Keratinocyte (primary cell): ENCODE data around the gene EFCAB8. TPM values are rescaled to one million over a fixed set of nuclear protein-coding genes. Genes with fewer than 3 reads are reported as not detected.

Experiments
- DNase-seq: peaks from one replicate; pipeline ENCODE4 v3.0.0-alpha.2; 2011; ENCODE audit warnings: low read depth, missing footprints, low spot score
- FAIRE-seq: peaks from 2 replicates; lab custom pipeline; 2011; peaks lifted over from hg19 to GRCh38; lab: Jason Lieb, UNC
- H2AFZ ChIP-seq: 2 replicates; pipeline ENCODE4 v1.6.0; 2012; ENCODE audit warnings: low read length, control low read depth, inconsistent platforms; ENCODE audit not compliant: control insufficient read depth
- H3K27ac ChIP-seq: 2 replicates; pipeline ENCODE4 v1.5.1; 2011; ENCODE audit warnings: low read length; ENCODE audit not compliant: control insufficient read depth, insufficient read depth
- H3K27me3 ChIP-seq: 3 replicates; pipeline ENCODE4 v1.6.0; 2011; ENCODE audit warnings: low read length; ENCODE audit not compliant: control insufficient read depth, insufficient read depth; ENCODE audit errors: extremely low read depth
- H3K36me3 ChIP-seq, 2 experiments: 2 replicates in 1 of 2; 3 replicates in 1 of 2; pipeline ENCODE4 v1.5.1; 2011; ENCODE audit warnings: low read length in 2 of 2, mild to moderate bottlenecking in 1 of 2; ENCODE audit not compliant: control insufficient read depth in 2 of 2, insufficient read depth in 2 of 2; ENCODE audit errors: extremely low read depth in 1 of 2
- H3K4me1 ChIP-seq: 3 replicates; pipeline ENCODE4 v1.5.1; 2011; ENCODE audit warnings: low read length; ENCODE audit not compliant: control insufficient read depth, insufficient read depth; ENCODE audit errors: extremely low read depth
- H3K4me2 ChIP-seq: 3 replicates; pipeline ENCODE4 v1.6.0; 2011; ENCODE audit warnings: low read depth, low read length; ENCODE audit not compliant: control insufficient read depth, insufficient read depth; ENCODE audit errors: extremely low read depth
- H3K4me3 ChIP-seq, 3 experiments: fragments of 200-600 bp in 1 of 3; sonication (generic) in 1 of 3; 2 replicates in 2 of 3; 3 replicates in 1 of 3; pipeline ENCODE4 v1.5.1; 2011 to 2016; ENCODE audit warnings: low read length in 3 of 3, mild to moderate bottlenecking in 3 of 3, control low read depth in 2 of 3, inconsistent platforms in 1 of 3, low read depth in 1 of 3, mixed read lengths in 1 of 3, mixed run types in 1 of 3, moderate library complexity in 1 of 3; ENCODE audit not compliant: control insufficient read depth in 2 of 3, insufficient read depth in 2 of 3; ENCODE audit errors: extremely low read depth in 1 of 3
- H3K79me2 ChIP-seq: 2 replicates; pipeline ENCODE4 v1.6.0; 2012; ENCODE audit warnings: low read length; ENCODE audit not compliant: control insufficient read depth, insufficient read depth
- H3K9ac ChIP-seq: 3 replicates; pipeline ENCODE4 v1.6.0; 2011; ENCODE audit warnings: low read length; ENCODE audit not compliant: control insufficient read depth, insufficient read depth; ENCODE audit errors: extremely low read depth
- H3K9me1 ChIP-seq: 3 replicates; pipeline ENCODE4 v1.6.0; 2011; ENCODE audit warnings: low read length; ENCODE audit not compliant: control insufficient read depth, insufficient read depth; ENCODE audit errors: extremely low read depth
- H3K9me3 ChIP-seq: 2 replicates; pipeline ENCODE4 v1.5.1; 2012; ENCODE audit warnings: low read depth, low read length; ENCODE audit not compliant: control insufficient read depth
- H4K20me1 ChIP-seq: 3 replicates; pipeline ENCODE4 v1.6.0; 2011; ENCODE audit warnings: low read length; ENCODE audit not compliant: control insufficient read depth, insufficient read depth; ENCODE audit errors: extremely low read depth
- CTCF ChIP-seq, 3 experiments: IDR thresholded peaks in 1 of 3; conservative IDR thresholded peaks in 1 of 3; optimal IDR thresholded peaks in 1 of 3; 2 replicates in 2 of 3; 3 replicates in 1 of 3; pipeline versions ENCODE3 to v1.5.1; 2011; ENCODE audit warnings: low read length in 3 of 3, mild to moderate bottlenecking in 3 of 3, moderate library complexity in 2 of 3, control low read depth in 1 of 3, inconsistent platforms in 1 of 3; ENCODE audit not compliant: insufficient read depth in 2 of 3; ENCODE audit errors: extremely low read depth in 1 of 3
- EZH2 ChIP-seq: IDR thresholded peaks from one replicate; pipeline ENCODE4 v1.6.1; 2012; ENCODE audit warnings: inconsistent platforms, mild to moderate bottlenecking, low read length, moderate library complexity
- dilution Hi-C: fragments of 300-500 bp; cut with MboI; formaldehyde crosslinking; loops from one replicate; pipeline ENCODE4 v1.7.0; 2020; ENCODE audit warnings: low sequenced_read_pairs; ENCODE audit not compliant: extremely low pct_ligation_motif_present
- polyA plus RNA-seq, 5 experiments: library from polyadenylated mRNA; depleted of rRNA in 3 of 5; stranded (reverse) in 3 of 5; stranded (forward) in 1 of 5; unstranded in 1 of 5; fragments of >200 nt; gene quantifications; 1 replicate in 1 of 5; 2 replicates in 3 of 5; 3 replicates in 1 of 5; pipeline versions ENCODE4 v1.2.1 to v1.2.3, GENCODE V29; 2011 to 2012; ENCODE audit warnings: missing spikeins in 2 of 5, low read depth in 1 of 5, low replicate concordance in 1 of 5

The EFCAB8 gene
- polyA plus RNA-seq, 1 donor (not counting 4 experiments of a cell fraction or from before 2014, with no cell fraction given): 0.03 TPM

GRCh38 chr20:32883081-32883480 lies 24.4 kb downstream of the EFCAB8 start:
- Histone ChIP-seq H3K4me1 (peaks cover 5% of the 10 kb centered on the region), H2AFZ (no peak overlapping the region), H3K27me3 (no peaks in the 10 kb centered on the region), H3K36me3 (no peaks in the 10 kb centered on the region), H3K4me2 (no peak overlapping the region), H3K79me2 (no peaks in the 10 kb centered on the region), H3K4me3 (no peak overlapping the region), H3K9me1 (no peaks in the 10 kb centered on the region), H3K9me3 (no peaks in the 10 kb centered on the region), H3K27ac (no peak overlapping the region), H4K20me1 (no peaks in the 10 kb centered on the region), H3K9ac (no peak overlapping the region)
- no peak for DNase-seq
- dilution Hi-C loops: no loop called here
- FAIRE-seq: no peak
- TF ChIP-seq CTCF (optimal IDR thresholded peaks at IDR 0.05 in 1 of 3, IDR thresholded peaks at IDR 0.05 in 1 of 3, conservative IDR thresholded peaks at IDR 0.05 in 1 of 3; ENCODE audit: extremely low read depth in 1 of 3, insufficient read depth in 2 of 3, low read length in 3 of 3) (no peak), EZH2 (no peak)

- no peak overlapping the region for H2AFZ ChIP-seq
- H3K9ac ChIP-seq: no peak overlapping the region
- no peak for DNase-seq
- dilution Hi-C loops: no loop called here
- H3K9me1 ChIP-seq: no peaks in the 10 kb centered on the region
- H4K20me1 ChIP-seq: no peaks in the 10 kb centered on the region
- no peaks in the 10 kb centered on the region for H3K79me2 ChIP-seq
- no peaks in the 10 kb centered on the region for H3K9me3 ChIP-seq
- H3K27ac ChIP-seq: no peak overlapping the region
- H3K27me3 ChIP-seq: no peaks in the 10 kb centered on the region
- no peak overlapping the region for H3K4me3 ChIP-seq
- no peak overlapping the region for H3K4me2 ChIP-seq
- TF ChIP-seq CTCF (optimal IDR thresholded peaks at IDR 0.05 in 1 of 3, IDR thresholded peaks at IDR 0.05 in 1 of 3, conservative IDR thresholded peaks at IDR 0.05 in 1 of 3; ENCODE audit: extremely low read depth in 1 of 3, insufficient read depth in 2 of 3, low read length in 3 of 3) (no peak), EZH2 (no peak)
- no peak for FAIRE-seq
- no peaks in the 10 kb centered on the region for H3K36me3 ChIP-seq
- H3K4me1 ChIP-seq: peaks cover 5% of the 10 kb centered on the region
Observed at GRCh38 chr20:32885185-32885584, 26.5 kb downstream of the EFCAB8 start.
